Adipocyte (in vitro differentiated cells): Measurements from ENCODE around the gene TVP23C.

Experiments
- DNase-seq: peaks from one replicate; pipeline ENCODE4 v3.0.0-alpha.2; 2015; ENCODE audit warnings: low read depth
- H3K27me3 ChIP-seq: replicated peaks from 2 replicates; pipeline ENCODE4 v1.7.0; 2013; ENCODE audit warnings: mild to moderate bottlenecking, low read length, moderate library complexity; ENCODE audit not compliant: control insufficient read depth, insufficient read depth
- H3K36me3 ChIP-seq: 2 replicates; pipeline ENCODE4 v1.7.0; 2013; ENCODE audit warnings: low read length, mild to moderate bottlenecking, moderate library complexity; ENCODE audit not compliant: control insufficient read depth, insufficient read depth, severe bottlenecking
- H3K4me1 ChIP-seq: 2 replicates; pipeline ENCODE4 v1.7.0; 2013; ENCODE audit warnings: mild to moderate bottlenecking, low read length, moderate library complexity; ENCODE audit not compliant: control insufficient read depth, insufficient read depth
- H3K4me3 ChIP-seq: 2 replicates; pipeline ENCODE4 v1.7.0; 2013; ENCODE audit warnings: mild to moderate bottlenecking, low read length, moderate library complexity
- H3K9ac ChIP-seq: 2 replicates; pipeline ENCODE4 v1.7.0; 2013; ENCODE audit warnings: mild to moderate bottlenecking, low read length, moderate library complexity
- H3K9me3 ChIP-seq: 2 replicates; pipeline ENCODE4 v1.7.0; 2013; ENCODE audit warnings: mild to moderate bottlenecking, low read length, moderate library complexity; ENCODE audit not compliant: control insufficient read depth

Gene TVP23C

GRCh38 chr17:15456972-15457722 is 106.1 kb downstream of the TVP23C start:
- Histone ChIP-seq H3K9me3 (peaks cover 9% of the 10 kb centered on the region), H3K27me3 (no peaks in the 10 kb centered on the region), H3K4me1 (peaks cover 56% of the 10 kb centered on the region), H3K9ac (peak overlapping the region; percentile 74), H3K4me3 (peak overlapping the region; percentile 48), H3K36me3 (no peaks in the 10 kb centered on the region)
- peak; percentile 90 for DNase-seq

GRCh38 chr17:15456496-15456895 is 106.8 kb downstream of the TVP23C start:
- DNase-seq = peak; percentile 21
- Histone ChIP-seq H3K9me3 (peaks cover 9% of the 10 kb centered on the region), H3K9ac (peak overlapping the region; percentile 74), H3K4me3 (peak overlapping the region; percentile 48), H3K27me3 (no peaks in the 10 kb centered on the region), H3K36me3 (no peaks in the 10 kb centered on the region), H3K4me1 (peaks cover 63% of the 10 kb centered on the region)

GRCh38 chr17:15454346-15454745 is 108.9 kb downstream of the TVP23C start:
- no peak for DNase-seq
- H3K9ac ChIP-seq = no peak overlapping the region
- no peak overlapping the region for H3K4me3 ChIP-seq
- no peaks in the 10 kb centered on the region for H3K27me3 ChIP-seq
- peaks cover 67% of the 10 kb centered on the region for H3K4me1 ChIP-seq
- H3K36me3 ChIP-seq = no peaks in the 10 kb centered on the region
- peaks cover 9% of the 10 kb centered on the region for H3K9me3 ChIP-seq

- Histone ChIP-seq H3K9ac (peak overlapping the region; percentile 15), H3K9me3 (peaks cover 9% of the 10 kb centered on the region), H3K4me3 (no peak overlapping the region), H3K36me3 (no peaks in the 10 kb centered on the region), H3K27me3 (no peaks in the 10 kb centered on the region), H3K4me1 (peaks cover 64% of the 10 kb centered on the region)
- no peak for DNase-seq
These were observed 109.5 kb downstream of the TVP23C start for GRCh38 chr17:15453782-15454181.

- no peak overlapping the region for H3K4me3 ChIP-seq
These were observed 110.0 kb downstream of the TVP23C start for GRCh38 chr17:15453246-15453645.

GRCh38 chr17:15452746-15453145 is 110.5 kb downstream of the TVP23C start:
- Histone ChIP-seq H3K4me3 (no peak overlapping the region), H3K9me3 (peaks cover 9% of the 10 kb centered on the region), H3K4me1 (peaks cover 58% of the 10 kb centered on the region), H3K27me3 (no peaks in the 10 kb centered on the region), H3K36me3 (no peaks in the 10 kb centered on the region), H3K9ac (peak overlapping the region; percentile 23)
- DNase-seq = no peak

More at GRCh38 chr17:15453246-15453645, 110.0 kb downstream of the TVP23C start:
- peaks cover 9% of the 10 kb centered on the region for H3K9me3 ChIP-seq
- H3K9ac ChIP-seq = peak overlapping the region; percentile 15
- no peaks in the 10 kb centered on the region for H3K36me3 ChIP-seq
- peak; percentile 24 for DNase-seq
- peaks cover 60% of the 10 kb centered on the region for H3K4me1 ChIP-seq
- H3K27me3 ChIP-seq = no peaks in the 10 kb centered on the region
